ENCODE data around the gene MEGF6. TPM values are rescaled to one million over a fixed set of nuclear protein-coding genes. Genes with fewer than 3 reads are reported as not detected.

MEGF6 gene
- total and polyA plus RNA-seq, 8 donors: 40.6 to 108 (median 51.5) TPM

GRCh38 chr1:3494321-3495308, 116.7 kb downstream of the MEGF6 start:
- no peak for TF ChIP-seq CTCF (IDR thresholded peaks at IDR 0.05)
- H3K27me3 ChIP-seq: no peaks in the 10 kb centered on the region
- no peak overlapping the region for H3K27ac ChIP-seq
- DNase-seq (no peak), ATAC-seq (no peak)
- no peak overlapping the region for H3K4me3 ChIP-seq
- intact Hi-C loops (cut with DNase I): loop anchor here in 1 of 2 donors (10.0 kb wide), 1 partner anchor 130 kb away; the partner anchor contains the start of gene TPRG1L
- H3K36me3 ChIP-seq: peaks cover 0 to 33% of the 10 kb centered on the region in 2 donors
- H3K4me1 ChIP-seq: peaks cover 0 to 11% of the 10 kb centered on the region in 2 donors
- no peaks in the 10 kb centered on the region for H3K9me3 ChIP-seq

- Histone ChIP-seq H3K27ac (no peak overlapping the region), H3K36me3 (peaks cover 0 to 29% of the 10 kb centered on the region in 2 donors), H3K27me3 (no peaks in the 10 kb centered on the region), H3K4me3 (no peak overlapping the region), H3K9me3 (peaks cover 0 to 2% of the 10 kb centered on the region in 2 donors), H3K4me1 (peaks cover 0 to 11% of the 10 kb centered on the region in 2 donors)
- intact Hi-C loops (cut with DNase I): loop anchor here in 1 of 2 donors (10.0 kb wide), 1 partner anchor 132 kb away; the partner anchor contains the start of gene TPRG1L
- ATAC-seq (no peak), DNase-seq (no peak)
- no peak for TF ChIP-seq CTCF (IDR thresholded peaks at IDR 0.05)
Observed at GRCh38 chr1:3492545-3493246, 118.6 kb downstream of the MEGF6 start.

- H3K4me1 ChIP-seq: peaks cover 0 to 11% of the 10 kb centered on the region in 2 donors
- intact Hi-C loops (cut with DNase I): loop anchor here in 1 of 2 donors (10.0 kb wide), 1 partner anchor 133 kb away; the partner anchor contains the start of gene TPRG1L
- TF ChIP-seq CTCF (IDR thresholded peaks at IDR 0.05): peak; percentile 100
- ATAC-seq (peak; percentile 92), DNase-seq (peak; percentile 46 to 95 (median 78))
- H3K9me3 ChIP-seq: peaks cover 0 to 2% of the 10 kb centered on the region in 2 donors
- H3K4me3 ChIP-seq: no peak overlapping the region
- no peak overlapping the region for H3K27ac ChIP-seq
- H3K27me3 ChIP-seq: no peaks in the 10 kb centered on the region
- H3K36me3 ChIP-seq: peaks cover 0 to 21% of the 10 kb centered on the region in 2 donors
Observed at GRCh38 chr1:3491291-3492246, 119.7 kb downstream of the MEGF6 start.

GRCh38 chr1:3490046-3490745, 121.1 kb downstream of the MEGF6 start:
- intact Hi-C loops (cut with DNase I): loop anchor here in 1 of 2 donors (10.0 kb wide), 1 partner anchor 135 kb away; the partner anchor contains the start of gene TPRG1L
- Histone ChIP-seq H3K9me3 (peaks cover 0 to 2% of the 10 kb centered on the region in 2 donors), H3K27me3 (no peaks in the 10 kb centered on the region), H3K4me3 (no peak overlapping the region), H3K36me3 (peaks cover 0 to 9% of the 10 kb centered on the region in 2 donors), H3K4me1 (peaks cover 0 to 11% of the 10 kb centered on the region in 2 donors), H3K27ac (no peak overlapping the region)
- TF ChIP-seq CTCF (IDR thresholded peaks at IDR 0.05): no peak
- DNase-seq (no peak), ATAC-seq (no peak)

Data from left lung (tissue), 10 donors.